Heart left ventricle (tissue), 13 donors: ENCODE data around the gene OGA.

ENCODE experiments used
- CTCF ChIP-seq, 12 donors: fragments of 200-600 bp; sonication (generic) in 4 of 12; IDR thresholded peaks; one replicate each; pipeline versions ENCODE4 v1.5.0 to v1.8.0; 2018 to 2022; ENCODE audit warnings: antibody characterized with exemption in 12 of 12, mild to moderate bottlenecking in 5 of 12
- POLR2A ChIP-seq, 2 donors: fragments of 450-650 bp; IDR thresholded peaks; one replicate each; pipeline ENCODE4 v1.6.1; 2017; ENCODE audit warnings: antibody characterized with exemption in 2 of 2, mild to moderate bottlenecking in 2 of 2, moderate library complexity in 2 of 2
- donor health status: ischemic (EF 13 %, LVEDD 7.1; RV severe dilation, severe dysfunction).
- donor health status: DM: no; HTN: yes; CAD: no.
- donor health status: DM: no; HTN: no; CAD: no.
- donor health status: ischemic (EF 25% LVEDD 6.9; RV normal size, moderate dysfunction).
- donor health status: ischemic (EF 25% LVEDD 5.7; RV mildly dilated, moderate dysfunction).
- donor health status: ischemic (EF 35%, LVEDD 5.7; RV mildly dilated, moderate dysfunction).
- donor health status: nonischemic (EF 11% LVEDD 7.7; RV severe dilation, severe dysfunction).
- donor health status: DM: yes; HTN: yes; CAD: no.
- donor health status: PGD.
- donor health status: ischemic (EF 29% LVEDD 5.4; RV normal size, mild dysfunction).
- donor health status: nonischemic (EF 23%, LVEDD 6.1; RV moderate dilation, normal function).

GRCh38 chr10:101845893-101846292, 27.6 kb upstream of the OGA start:
- TF ChIP-seq POLR2A (IDR thresholded peaks at IDR 0.05) (no peak), CTCF (IDR thresholded peaks at IDR 0.05) (no peak)
